HG02623 (cell line): ENCODE measurements around the gene KCNJ12.
"Not testable (repeated sequence)": the region's sequence is repeated elsewhere in the genome, so short reads cannot be mapped to it uniquely, and the experiment has no call there.

Source experiments
- ATAC-seq: cut with Tn5 transposase; IDR thresholded peaks from one replicate; pipeline ENCODE4 v1.9.1; 2021; ENCODE audit warnings: moderate library complexity; ENCODE audit not compliant: unreplicated experiment

Gene KCNJ12

DNA sequence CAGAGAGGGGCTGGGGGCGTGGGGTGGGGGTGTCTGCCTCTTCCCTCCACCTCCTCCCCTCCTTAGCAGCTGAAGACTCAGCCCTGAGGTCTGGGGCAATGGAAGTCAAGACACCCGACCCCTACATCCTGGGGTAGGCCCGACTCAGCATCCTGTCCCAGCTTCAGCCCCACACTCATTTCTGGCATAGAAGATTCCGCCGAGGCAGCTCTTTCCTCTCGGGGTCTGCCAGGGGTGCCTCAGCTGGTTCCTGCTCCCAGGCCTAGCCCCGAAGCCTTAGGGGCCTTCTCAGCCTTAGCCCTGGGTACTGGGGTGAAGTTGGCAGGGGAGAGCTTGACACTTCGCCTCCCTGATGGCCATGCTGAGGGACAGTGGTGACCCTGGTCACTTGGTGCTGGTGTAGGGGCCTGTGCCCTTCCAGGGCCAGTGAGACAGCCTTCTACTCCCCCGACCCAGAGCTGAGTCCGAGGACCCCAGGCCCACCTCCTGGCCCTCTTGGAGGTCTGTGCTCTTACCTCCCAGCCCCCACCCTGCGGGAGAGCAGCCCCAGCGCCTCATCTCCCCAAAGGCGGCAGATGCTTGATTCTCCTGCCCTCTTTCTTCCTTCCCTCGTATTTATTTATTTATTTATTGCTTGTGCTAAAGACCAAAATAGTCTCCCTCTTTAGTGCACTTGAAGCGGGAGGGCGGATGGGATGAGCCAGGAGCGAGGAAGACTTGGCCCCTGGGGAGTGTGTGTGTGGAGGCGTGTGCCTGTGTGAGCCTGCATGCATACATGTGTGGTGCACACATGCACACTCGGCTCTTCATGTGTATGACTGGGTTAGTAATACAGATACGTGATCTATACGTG is 42.5 kb downstream of the KCNJ12 start:
- no peak for ATAC-seq

DNA sequence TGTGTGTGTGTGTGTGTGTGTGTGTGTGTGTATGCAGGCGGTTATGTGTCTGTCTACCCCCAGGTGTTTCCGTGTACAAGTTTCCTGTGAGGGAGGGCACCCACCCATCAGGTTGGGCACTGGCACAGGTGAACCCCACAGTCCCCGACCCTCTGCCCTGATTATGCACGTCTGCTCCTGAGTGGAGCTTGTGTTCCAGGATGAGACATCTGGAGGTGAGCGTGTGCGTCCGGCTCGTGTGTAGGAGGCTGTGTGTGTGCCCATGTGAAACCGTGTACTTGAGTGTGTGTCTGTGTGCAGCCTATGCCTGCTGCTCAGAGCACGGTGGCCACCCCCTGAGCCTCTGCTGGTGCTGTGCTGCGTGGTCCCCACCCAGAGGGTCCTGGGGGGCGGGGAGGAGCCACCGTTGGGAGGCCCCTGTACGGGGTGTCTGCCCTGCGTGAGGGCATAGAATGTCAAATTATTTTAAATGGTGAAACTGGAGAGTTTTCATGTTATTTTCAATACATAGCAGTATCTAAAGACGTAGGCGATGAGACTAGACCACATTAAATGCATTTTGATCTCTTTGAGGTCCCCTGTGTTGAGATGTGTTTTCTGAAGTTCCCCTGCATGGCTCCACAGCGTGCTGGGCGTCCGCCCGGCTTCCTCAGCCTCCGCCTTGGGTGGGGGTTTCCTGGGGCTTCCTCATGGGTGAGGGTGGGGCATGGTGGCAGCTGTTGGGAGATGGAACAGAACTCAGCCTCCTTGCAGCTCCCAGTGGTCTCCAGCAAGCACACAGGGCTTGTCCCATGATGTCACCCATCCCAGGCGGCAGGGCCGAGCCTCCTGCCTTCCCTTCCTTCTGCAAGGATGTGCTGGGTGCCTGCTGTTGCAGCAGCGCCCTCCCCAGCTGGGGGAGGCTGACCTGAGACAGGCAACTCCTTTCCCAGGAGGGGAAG is 43.4 kb downstream of the KCNJ12 start:
- no peak for ATAC-seq

DNA sequence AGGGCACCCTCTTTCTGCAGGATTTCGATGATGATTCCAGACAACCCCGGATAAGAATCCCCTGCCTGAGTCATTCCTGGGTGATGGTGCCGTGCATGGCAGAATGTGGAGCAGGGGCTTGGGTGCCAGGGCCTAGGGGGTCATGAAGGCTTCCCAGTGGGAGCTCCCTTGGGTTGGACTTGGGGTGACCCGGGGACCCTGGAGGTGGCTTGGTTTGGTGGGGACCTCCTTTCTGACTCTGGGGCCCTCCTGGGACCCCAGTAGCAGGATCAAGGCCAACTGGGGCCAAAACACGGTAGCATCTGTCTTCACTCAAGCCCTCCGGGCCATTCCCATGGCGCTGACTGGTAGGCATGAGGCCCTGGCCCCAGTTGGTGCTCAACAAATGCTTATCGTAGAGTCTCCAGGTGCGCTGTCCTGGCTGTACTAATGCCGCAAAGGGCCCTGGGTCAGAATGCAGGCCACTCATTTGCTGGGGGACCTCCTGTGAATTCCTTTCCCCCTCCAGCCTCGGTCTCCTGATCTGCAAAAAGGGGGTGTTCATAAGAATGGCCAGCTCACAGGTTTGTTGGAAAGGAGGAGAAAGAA is 44.4 kb downstream of the KCNJ12 start:
- not testable (repeated sequence) for ATAC-seq

DNA sequence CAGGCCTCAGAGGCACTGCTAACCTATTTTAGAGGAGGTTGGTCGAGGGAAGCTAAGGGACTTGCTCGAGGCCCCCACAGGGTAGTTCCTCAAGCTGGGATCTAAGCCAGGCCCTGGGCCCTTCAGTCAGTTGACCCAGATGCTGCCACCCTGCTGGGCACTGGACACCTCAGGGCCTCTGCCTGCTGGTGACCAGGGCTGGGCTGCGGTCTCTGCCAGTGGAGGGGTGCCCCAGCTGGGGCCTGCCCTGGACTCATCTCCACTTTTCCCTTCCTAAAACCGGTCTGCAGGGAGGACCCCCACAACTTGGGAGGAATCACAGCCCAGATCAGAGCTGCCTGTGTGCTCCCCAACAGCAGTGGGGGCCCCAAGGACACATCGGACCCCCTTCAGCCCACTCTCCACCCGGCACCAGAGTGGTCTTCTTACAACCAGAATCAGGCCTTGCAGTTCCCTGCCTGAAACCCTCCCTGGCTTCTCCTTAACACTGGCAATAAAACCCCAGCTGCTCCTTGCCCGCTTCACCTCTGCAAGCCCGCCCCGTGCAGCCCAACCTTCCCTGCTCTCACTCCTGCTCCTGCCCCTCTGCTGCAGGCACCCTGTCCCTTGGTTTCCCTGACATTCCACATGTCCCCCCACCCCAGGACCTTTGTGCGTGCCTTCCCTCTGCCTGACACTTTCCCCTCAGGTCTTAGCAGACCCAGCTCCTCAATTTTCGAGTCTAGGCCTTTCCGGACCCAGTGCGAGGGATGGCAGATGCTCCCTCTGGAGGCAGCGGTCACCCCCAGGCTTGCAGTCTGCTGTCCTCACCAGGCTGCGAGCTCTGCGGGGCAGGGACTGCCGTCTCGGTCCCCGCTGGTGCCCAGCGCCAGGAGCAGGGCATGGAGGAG is 45.5 kb downstream of the KCNJ12 start:
- not testable (repeated sequence) for ATAC-seq

DNA sequence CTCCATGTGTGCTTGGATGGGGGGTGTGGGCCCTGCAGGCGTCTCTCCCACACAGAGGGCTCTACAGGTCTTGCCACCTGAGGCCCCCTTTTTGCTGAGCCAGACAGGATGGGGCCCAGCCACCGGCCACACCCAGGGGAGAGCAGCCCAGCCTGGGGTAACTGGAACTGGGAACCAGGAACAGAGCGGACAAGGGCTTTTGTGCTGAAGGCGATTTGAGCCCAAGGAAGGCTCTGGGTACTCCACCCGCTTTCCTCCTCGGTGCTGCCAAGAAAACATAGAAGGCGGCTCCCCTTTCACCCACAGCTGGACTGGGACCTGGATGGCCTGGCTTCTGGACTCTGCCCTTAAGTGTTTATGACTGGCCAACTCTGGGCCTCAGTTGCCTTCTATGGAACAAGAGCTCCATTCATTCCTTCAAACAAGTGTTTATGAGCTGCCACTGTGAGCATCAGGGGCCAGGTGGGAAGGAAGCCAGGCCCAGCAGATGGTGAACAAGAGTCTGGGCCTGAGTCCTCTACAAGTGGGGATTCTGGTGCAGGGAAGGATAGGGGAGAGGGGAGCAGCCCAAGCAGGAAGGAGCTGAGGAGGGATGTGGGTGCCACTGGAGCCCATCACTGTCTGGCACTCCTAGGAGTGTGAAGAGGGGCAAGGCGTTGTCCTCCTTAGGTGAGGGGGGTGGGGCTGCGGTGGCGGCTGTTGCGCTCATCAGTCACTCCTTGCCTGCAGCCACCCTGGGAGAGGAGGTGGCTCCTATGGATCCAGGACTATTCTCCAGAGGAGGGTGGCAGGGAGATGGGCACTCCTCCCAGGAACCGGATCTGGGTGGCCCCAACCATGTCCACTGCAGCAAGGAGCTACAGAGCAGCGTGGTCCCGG is 46.4 kb downstream of the KCNJ12 start:
- ATAC-seq: not testable (repeated sequence)

GRCh38 chr17:21423190-21423493 is 47.0 kb downstream of the KCNJ12 start:
- ATAC-seq: not testable (repeated sequence)

- ATAC-seq: not testable (repeated sequence)
Observed at GRCh38 chr17:21424697-21425096, 48.5 kb downstream of the KCNJ12 start.

DNA sequence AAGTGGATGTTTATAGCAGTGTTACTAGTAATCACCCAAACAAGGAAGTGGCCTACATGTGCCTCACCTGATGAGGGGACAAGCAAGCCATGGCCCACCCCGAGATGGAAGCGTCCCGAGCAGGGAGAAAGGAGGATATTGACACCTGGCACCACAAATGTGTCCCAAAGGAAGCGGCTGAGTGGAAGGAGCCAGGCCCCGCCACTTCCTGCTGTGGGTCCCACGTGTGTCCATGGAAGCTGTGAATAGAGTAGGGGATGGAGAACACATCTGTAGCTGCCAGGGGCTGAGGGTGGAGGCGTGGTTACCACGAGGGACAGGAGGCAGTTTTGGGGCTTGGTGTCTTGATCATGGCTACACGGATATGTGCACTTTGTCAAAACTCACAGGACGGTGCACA is 49.2 kb downstream of the KCNJ12 start:
- ATAC-seq: no peak

- ATAC-seq: no peak
Observed at GRCh38 chr17:21425736-21426135, 49.6 kb downstream of the KCNJ12 start.

GRCh38 chr17:21426246-21426645 is 50.1 kb downstream of the KCNJ12 start:
- not testable (repeated sequence) for ATAC-seq

GRCh38 chr17:21426876-21427275 is 50.7 kb downstream of the KCNJ12 start:
- ATAC-seq: not testable (repeated sequence)

GRCh38 chr17:21427727-21428126 is 51.6 kb downstream of the KCNJ12 start:
- ATAC-seq: not testable (repeated sequence)

GRCh38 chr17:21428752-21429424 is 52.7 kb downstream of the KCNJ12 start:
- ATAC-seq: not testable (repeated sequence)

GRCh38 chr17:21429921-21430628 is 53.9 kb downstream of the KCNJ12 start:
- not testable (repeated sequence) for ATAC-seq

- ATAC-seq: not testable (repeated sequence)
Observed at GRCh38 chr17:21433971-21434370, 57.8 kb downstream of the KCNJ12 start.

DNA sequence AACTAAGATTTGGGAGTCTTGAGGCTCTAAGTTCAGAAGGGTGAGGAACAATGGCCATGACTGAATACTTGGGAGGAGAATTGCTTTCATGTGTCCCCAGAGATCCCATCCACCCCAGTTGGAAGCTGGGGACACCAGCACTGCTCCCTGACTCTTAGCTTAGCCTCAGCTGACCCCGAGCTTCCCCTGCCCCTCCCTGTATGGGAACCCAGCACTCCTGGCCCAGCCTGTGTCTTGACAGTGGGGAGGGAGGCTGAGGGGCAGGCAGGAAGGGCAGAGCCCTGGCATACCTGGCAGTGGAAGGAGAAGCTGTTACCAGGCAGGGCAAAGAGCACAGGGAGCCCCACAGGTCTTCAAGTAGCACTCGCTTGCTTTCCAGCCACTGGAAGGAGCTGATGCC is 58.8 kb downstream of the KCNJ12 start:
- not testable (repeated sequence) for ATAC-seq

DNA sequence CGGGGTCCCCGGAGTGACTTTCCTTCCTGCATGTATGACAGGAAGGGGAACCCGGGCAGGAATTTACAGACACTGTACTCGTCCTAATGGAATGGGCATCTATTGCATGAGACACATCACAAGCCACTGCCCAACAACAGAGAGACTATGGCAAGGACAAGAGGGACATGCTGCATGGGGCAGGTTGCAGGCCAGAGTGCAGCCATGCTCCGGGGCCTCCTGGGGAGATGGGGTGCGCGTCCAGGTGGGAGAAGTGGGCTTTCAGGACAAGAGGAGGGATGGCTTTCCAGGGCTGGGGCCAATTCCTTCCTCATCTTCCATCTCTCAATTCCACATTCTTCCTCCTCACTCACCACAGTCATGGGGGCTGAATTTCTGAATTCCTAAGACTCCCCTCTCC is 60.3 kb downstream of the KCNJ12 start:
- ATAC-seq: not testable (repeated sequence)
